Endodermal cell (in vitro differentiated cells): ENCODE measurements around the gene XXYLT1. TPM values are rescaled to one million over a fixed set of nuclear protein-coding genes. Genes with fewer than 3 reads are reported as not detected.

ENCODE experiments used
- DNase-seq: peaks from one replicate; pipeline ENCODE4 v3.0.0-alpha.2; 2017
- H3K27ac ChIP-seq: 2 replicates; pipeline ENCODE4 v1.5.1; 2013; ENCODE audit warnings: mild to moderate bottlenecking, low read depth, low read length, moderate library complexity
- H3K27me3 ChIP-seq: 2 replicates; pipeline ENCODE4 v1.6.1; 2013; ENCODE audit warnings: mild to moderate bottlenecking, low read length, moderate library complexity; ENCODE audit not compliant: insufficient read depth, control insufficient read depth, poor library complexity, severe bottlenecking
- H3K36me3 ChIP-seq: 2 replicates; pipeline ENCODE4 v1.7.0; 2013; ENCODE audit warnings: mild to moderate bottlenecking, low read length, moderate library complexity; ENCODE audit not compliant: control insufficient read depth, insufficient read depth
- H3K4me1 ChIP-seq: one replicate; pipeline ENCODE4 v1.7.0; 2013; ENCODE audit warnings: low read length; ENCODE audit not compliant: control insufficient read depth, insufficient read depth
- H3K4me3 ChIP-seq: 2 replicates; pipeline ENCODE4 v1.5.1; 2013; ENCODE audit warnings: mild to moderate bottlenecking, low read length, moderate library complexity
- H3K9ac ChIP-seq: 2 replicates; pipeline ENCODE4 v1.6.1; 2013; ENCODE audit warnings: mild to moderate bottlenecking, low read length, moderate library complexity; ENCODE audit not compliant: poor library complexity, severe bottlenecking; ENCODE audit errors: extremely low read depth
- H3K9me3 ChIP-seq: 2 replicates; pipeline ENCODE4 v1.6.1; 2013; ENCODE audit warnings: mild to moderate bottlenecking, low read length, moderate library complexity; ENCODE audit not compliant: control insufficient read depth
- H3K27ac Mint-ChIP-seq: 2 replicates; pipeline ENCODE4 v1.8.0; 2020; ENCODE audit warnings: mixed read lengths
- H3K27me3 Mint-ChIP-seq: 2 replicates; pipeline ENCODE4 v1.8.0; 2021; ENCODE audit warnings: mild to moderate bottlenecking, mixed read lengths; ENCODE audit not compliant: insufficient read depth
- H3K36me3 Mint-ChIP-seq: 2 replicates; pipeline ENCODE4 v1.8.0; 2020; ENCODE audit warnings: low read depth, mixed read lengths
- H3K4me1 Mint-ChIP-seq: 2 replicates; pipeline ENCODE4 v1.8.0; 2020; ENCODE audit warnings: mixed read lengths
- H3K4me3 Mint-ChIP-seq: 2 replicates; pipeline ENCODE4 v1.8.0; 2020; ENCODE audit warnings: mild to moderate bottlenecking, moderate library complexity, mixed read lengths
- H3K9me3 Mint-ChIP-seq: 2 replicates; pipeline ENCODE4 v1.8.0; 2020; ENCODE audit warnings: mild to moderate bottlenecking, mixed read lengths
- WGBS, 2 experiments: methylation state at CpG; one replicate each; pipeline versions ENCODE4 v1.1.5 to v1.1.7; 2013; ENCODE audit warnings: missing lambda C conversion rate in 2 of 2, mixed read lengths in 1 of 2; ENCODE audit not compliant: insufficient coverage in 1 of 2, insufficient read length in 1 of 2; 5-methylcytosine and 5-hydroxymethylcytosine counted together
- total RNA-seq, 2 donors: library from RNA; stranded (reverse); fragmentation: NEBNext Ultra II Directional in 1 of 2; extraction: Animal tissue kit (Norgen Biotek cat#: 25700) in 1 of 2; gene quantifications; 2 replicates in 1 of 2; 3 replicates in 1 of 2; pipeline ENCODE4 v1.2.1, GENCODE V29; 2021
- TF ChIP-seq, protein P1 (sequence below): fragments of 200-600 bp; sonication (generic); conservative IDR thresholded peaks from 2 replicates; pipeline ENCODE4 v1.5.0; 2021; ENCODE audit warnings: antibody characterized with exemption, mild to moderate bottlenecking

Gene XXYLT1
- total RNA-seq, 2 donors from 2014 or later = 35.5 to 38.3 TPM

DNA sequence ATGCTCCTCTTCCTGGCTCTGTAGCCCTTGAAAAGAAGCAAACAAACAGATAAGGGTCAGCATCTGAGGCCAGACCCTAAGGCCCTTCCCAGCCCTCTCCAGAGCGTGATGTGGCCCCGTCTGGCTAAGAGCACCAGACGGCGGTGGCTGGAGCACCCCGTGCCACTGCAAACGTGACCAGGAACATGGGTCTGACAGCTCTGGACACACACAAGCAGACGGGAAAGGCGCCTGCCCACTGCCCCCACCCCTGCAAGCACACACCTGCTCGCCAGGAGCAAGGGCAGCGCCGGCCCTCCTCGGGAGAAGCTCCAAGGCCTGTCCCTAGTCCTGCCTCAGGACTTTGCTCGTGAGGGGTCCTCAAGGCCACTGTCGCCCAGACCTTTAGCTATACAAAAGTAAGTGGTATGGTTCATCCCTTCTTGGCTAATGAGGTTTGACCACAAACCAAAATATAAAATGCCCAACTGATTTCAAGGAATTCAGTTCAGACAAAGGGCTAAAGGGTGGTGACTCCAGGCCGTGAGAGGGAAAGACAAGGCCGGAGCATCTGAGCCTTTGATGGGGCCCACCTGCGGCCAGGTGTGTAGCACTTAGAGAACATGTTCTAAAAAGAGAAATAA is 90.4 kb downstream of the XXYLT1 start:
- H3K27ac ChIP-seq = peak overlapping the region; percentile 34
- Mint-ChIP-seq H3K9me3 (no peaks in the 10 kb centered on the region), H3K4me1 (peaks cover 17% of the 10 kb centered on the region), H3K27ac (peak overlapping the region; percentile 15), H3K4me3 (no peak overlapping the region), H3K27me3 (no peaks in the 10 kb centered on the region), H3K36me3 (peaks cover 22% of the 10 kb centered on the region)
- no peak overlapping the region for H3K9ac ChIP-seq
- peak; percentile 42 for DNase-seq
- no peak overlapping the region for H3K4me3 ChIP-seq
- no peaks in the 10 kb centered on the region for H3K27me3 ChIP-seq
- no peaks in the 10 kb centered on the region for H3K9me3 ChIP-seq
- TF ChIP-seq, protein P1, sequence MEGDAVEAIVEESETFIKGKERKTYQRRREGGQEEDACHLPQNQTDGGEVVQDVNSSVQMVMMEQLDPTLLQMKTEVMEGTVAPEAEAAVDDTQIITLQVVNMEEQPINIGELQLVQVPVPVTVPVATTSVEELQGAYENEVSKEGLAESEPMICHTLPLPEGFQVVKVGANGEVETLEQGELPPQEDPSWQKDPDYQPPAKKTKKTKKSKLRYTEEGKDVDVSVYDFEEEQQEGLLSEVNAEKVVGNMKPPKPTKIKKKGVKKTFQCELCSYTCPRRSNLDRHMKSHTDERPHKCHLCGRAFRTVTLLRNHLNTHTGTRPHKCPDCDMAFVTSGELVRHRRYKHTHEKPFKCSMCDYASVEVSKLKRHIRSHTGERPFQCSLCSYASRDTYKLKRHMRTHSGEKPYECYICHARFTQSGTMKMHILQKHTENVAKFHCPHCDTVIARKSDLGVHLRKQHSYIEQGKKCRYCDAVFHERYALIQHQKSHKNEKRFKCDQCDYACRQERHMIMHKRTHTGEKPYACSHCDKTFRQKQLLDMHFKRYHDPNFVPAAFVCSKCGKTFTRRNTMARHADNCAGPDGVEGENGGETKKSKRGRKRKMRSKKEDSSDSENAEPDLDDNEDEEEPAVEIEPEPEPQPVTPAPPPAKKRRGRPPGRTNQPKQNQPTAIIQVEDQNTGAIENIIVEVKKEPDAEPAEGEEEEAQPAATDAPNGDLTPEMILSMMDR = no peak
- H3K4me1 ChIP-seq = peaks cover 6% of the 10 kb centered on the region
- H3K36me3 ChIP-seq = no peaks in the 10 kb centered on the region
- 85 to 94% methylated on average over 13 to 17 of the region's 17 CpGs for WGBS, 2 experiments

DNA sequence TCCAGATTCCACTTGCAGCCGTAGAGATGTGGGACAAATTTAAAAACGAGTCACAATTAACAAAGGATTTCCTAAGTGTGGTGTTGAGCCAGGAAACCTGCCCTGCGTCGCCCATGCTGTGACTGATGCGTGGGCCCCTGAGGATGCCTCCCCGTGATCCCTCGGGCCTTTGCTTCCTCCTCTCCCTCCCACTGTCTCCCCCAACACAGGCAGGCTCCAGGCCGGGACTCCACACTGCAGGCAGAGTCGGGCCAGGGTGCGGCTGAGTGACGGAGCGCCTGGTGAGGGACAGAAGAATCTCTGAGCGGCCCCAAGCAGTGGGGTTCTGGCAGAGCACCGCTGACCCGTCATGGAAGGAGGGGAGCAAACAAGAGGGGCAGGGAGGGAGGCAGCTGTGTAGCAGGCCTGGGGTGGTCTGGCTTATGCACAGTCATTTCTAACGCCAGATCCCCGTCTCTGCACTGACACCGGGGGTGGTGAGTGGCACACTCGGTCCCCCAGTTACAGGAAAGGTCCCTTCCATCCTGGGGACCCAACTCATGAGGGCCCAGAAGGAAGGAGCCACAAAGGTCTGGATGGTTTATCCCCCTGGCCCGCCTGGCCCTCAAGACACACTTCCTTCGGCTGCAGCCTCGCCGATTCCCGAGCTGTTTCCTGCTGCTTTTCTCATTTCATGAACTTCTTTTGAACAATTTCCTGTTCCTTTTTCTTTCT is 91.0 kb downstream of the XXYLT1 start:
- no peak overlapping the region for H3K4me3 ChIP-seq
- H3K27ac Mint-ChIP-seq = peak overlapping the region; percentile 44
- H3K4me3 Mint-ChIP-seq = no peak overlapping the region
- peaks cover 6% of the 10 kb centered on the region for H3K4me1 ChIP-seq
- H3K9me3 Mint-ChIP-seq = no peaks in the 10 kb centered on the region
- H3K27me3 ChIP-seq = no peaks in the 10 kb centered on the region
- peaks cover 17% of the 10 kb centered on the region for H3K4me1 Mint-ChIP-seq
- H3K9me3 ChIP-seq = no peaks in the 10 kb centered on the region
- 88 to 90% methylated on average over 10 to 24 of the region's 24 CpGs for WGBS, 2 experiments
- no peaks in the 10 kb centered on the region for H3K36me3 ChIP-seq
- H3K27ac ChIP-seq = peak overlapping the region; percentile 34
- no peaks in the 10 kb centered on the region for H3K27me3 Mint-ChIP-seq
- DNase-seq = peak; percentile 40
- TF ChIP-seq, protein P1 = no peak
- peaks cover 28% of the 10 kb centered on the region for H3K36me3 Mint-ChIP-seq
- no peak overlapping the region for H3K9ac ChIP-seq

DNA sequence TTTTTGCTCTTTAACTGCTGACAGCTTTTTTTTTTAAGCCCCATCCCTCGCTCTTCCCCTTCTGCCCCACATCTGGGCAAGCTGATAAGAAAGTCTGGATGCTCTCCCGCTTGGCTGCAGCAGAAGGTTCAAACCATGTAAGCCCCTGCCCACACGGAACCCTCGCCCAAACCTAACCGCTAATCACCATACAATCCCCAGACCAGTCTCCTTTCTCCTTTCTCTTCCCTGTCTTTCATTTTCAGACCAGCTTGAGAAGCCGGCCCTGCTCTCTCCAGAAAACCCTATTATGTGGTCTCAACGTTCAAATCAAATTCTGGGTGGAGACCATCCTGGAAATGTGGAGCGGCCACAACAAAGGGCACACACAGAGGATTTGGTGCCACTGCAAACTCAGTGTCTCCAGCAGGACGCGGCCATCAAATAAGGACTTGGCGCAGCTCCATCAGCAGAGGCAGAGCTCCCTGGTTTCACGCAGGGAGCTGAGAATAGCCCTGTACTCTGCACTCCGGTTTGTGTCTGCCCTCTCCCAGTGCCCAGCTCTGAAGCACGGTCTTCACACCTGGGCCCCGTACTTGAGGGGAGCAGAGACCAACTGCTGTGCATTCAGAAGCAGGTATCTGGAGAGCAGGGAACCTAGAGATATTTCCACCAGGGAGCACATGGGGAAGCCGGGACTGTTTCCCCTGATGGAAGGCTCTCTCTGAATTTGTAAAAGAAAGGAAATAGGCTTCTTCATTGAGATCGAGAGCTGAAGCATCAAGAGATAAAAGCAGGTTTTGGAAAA is 92.6 kb downstream of the XXYLT1 start:
- Histone ChIP-seq H3K9ac (no peak overlapping the region), H3K4me1 (peaks cover 2% of the 10 kb centered on the region), H3K4me3 (no peak overlapping the region), H3K9me3 (no peaks in the 10 kb centered on the region), H3K27me3 (no peaks in the 10 kb centered on the region), H3K27ac (no peak overlapping the region), H3K36me3 (no peaks in the 10 kb centered on the region)
- Mint-ChIP-seq H3K36me3 (peaks cover 30% of the 10 kb centered on the region), H3K9me3 (no peaks in the 10 kb centered on the region), H3K4me3 (no peak overlapping the region), H3K4me1 (peaks cover 15% of the 10 kb centered on the region), H3K27ac (peak overlapping the region; percentile 18), H3K27me3 (no peaks in the 10 kb centered on the region)
- 90 to 93% methylated on average over 17 of the region's 17 CpGs for WGBS, 2 experiments
- TF ChIP-seq, protein P1 = no peak
- DNase-seq = peak; percentile 46
